Measurements from ENCODE around the gene TSKU. TPM values are rescaled to one million over a fixed set of nuclear protein-coding genes. Genes with fewer than 3 reads are reported as not detected.

TSKU gene
- total RNA-seq, 1 donor from 2014 or later, result 27.5 TPM

DNA sequence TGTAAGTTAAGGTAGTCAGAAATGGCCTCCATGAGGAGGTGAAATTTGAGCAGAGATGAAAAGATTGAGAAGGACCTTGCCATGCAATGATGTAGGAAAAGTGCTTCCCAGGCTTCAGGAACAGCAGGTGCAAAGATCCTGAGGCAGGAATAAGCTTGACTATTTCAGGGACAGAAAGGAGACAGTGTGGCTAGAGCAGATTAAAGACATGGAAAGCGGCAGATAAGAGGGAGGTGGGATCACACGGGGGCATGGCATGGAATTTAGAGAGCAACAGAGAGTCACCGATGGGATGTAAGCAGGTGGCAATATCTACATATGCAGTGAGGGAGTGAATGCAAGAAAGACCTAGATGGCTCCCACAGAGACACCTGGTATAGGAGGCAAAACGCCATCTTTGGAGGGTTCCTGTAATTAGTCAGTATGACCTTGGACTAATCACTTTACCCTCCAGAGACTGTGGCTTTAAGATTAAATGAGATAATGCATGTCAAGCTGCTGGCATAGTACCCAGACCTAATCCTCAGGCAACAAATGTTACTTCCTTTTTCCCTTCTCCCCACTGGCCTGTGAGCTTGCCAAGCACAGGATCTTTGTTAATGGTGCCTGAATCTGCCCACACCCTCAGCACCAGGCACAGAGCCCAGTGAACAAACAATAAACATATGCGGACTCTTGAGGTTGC, 52.9 kb downstream of the TSKU start:
- Mint-ChIP-seq H3K9me3 (no peaks in the 10 kb centered on the region), H3K4me3 (no peak overlapping the region), H3K4me1 (no peaks in the 10 kb centered on the region), H3K27ac (ENCODE audit: unreplicated experiment) (no peak overlapping the region), H3K27me3 (ENCODE audit: low read depth) (no peaks in the 10 kb centered on the region), H3K36me3 (ENCODE audit: low read depth) (no peaks in the 10 kb centered on the region)
- no peak for DNase-seq (ENCODE audit: low read depth, low spot score)
- TF ChIP-seq, protein P1, sequence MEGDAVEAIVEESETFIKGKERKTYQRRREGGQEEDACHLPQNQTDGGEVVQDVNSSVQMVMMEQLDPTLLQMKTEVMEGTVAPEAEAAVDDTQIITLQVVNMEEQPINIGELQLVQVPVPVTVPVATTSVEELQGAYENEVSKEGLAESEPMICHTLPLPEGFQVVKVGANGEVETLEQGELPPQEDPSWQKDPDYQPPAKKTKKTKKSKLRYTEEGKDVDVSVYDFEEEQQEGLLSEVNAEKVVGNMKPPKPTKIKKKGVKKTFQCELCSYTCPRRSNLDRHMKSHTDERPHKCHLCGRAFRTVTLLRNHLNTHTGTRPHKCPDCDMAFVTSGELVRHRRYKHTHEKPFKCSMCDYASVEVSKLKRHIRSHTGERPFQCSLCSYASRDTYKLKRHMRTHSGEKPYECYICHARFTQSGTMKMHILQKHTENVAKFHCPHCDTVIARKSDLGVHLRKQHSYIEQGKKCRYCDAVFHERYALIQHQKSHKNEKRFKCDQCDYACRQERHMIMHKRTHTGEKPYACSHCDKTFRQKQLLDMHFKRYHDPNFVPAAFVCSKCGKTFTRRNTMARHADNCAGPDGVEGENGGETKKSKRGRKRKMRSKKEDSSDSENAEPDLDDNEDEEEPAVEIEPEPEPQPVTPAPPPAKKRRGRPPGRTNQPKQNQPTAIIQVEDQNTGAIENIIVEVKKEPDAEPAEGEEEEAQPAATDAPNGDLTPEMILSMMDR (conservative IDR thresholded peaks at IDR 0.05), result no peak

DNA sequence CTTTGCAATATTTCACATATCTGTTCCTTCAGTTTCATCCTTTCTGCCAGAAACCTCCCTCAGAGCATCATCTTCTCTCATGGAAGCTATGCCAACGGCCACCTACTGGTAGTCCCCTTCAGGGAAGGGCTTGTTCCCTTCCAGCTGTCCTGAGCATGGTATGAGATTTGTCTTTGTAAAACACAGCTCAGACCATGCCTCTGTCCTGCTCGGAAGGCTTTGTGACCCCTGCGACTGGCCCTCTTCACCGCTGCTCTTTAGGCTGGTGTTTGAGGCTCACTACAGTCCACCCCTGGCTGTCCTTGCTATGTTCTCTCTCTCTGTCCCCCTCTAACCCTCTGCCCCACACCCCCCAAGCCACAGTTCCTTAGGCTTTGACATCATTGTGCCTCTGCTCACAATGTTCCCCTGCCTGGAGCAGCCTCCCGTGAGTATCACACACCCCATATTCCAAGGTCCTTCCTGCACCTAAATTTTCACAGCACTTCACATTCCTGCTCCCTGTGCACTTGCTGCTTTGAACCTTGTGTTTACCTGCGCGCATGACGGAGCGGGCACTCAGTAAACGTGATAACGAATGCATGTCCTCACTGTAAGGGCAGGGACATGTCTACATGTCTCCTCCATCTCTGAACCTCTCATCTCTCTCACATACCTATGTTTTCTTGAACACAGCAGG, 53.6 kb downstream of the TSKU start:
- H3K36me3 Mint-ChIP-seq (ENCODE audit: low read depth), result no peaks in the 10 kb centered on the region
- H3K4me1 Mint-ChIP-seq, result no peaks in the 10 kb centered on the region
- no peak overlapping the region for H3K27ac Mint-ChIP-seq (ENCODE audit: unreplicated experiment)
- TF ChIP-seq, protein P1 (conservative IDR thresholded peaks at IDR 0.05), result no peak
- H3K27me3 Mint-ChIP-seq (ENCODE audit: low read depth), result peaks cover 1% of the 10 kb centered on the region
- no peaks in the 10 kb centered on the region for H3K9me3 Mint-ChIP-seq
- no peak overlapping the region for H3K4me3 Mint-ChIP-seq
- DNase-seq (ENCODE audit: low read depth, low spot score), result no peak

DNA sequence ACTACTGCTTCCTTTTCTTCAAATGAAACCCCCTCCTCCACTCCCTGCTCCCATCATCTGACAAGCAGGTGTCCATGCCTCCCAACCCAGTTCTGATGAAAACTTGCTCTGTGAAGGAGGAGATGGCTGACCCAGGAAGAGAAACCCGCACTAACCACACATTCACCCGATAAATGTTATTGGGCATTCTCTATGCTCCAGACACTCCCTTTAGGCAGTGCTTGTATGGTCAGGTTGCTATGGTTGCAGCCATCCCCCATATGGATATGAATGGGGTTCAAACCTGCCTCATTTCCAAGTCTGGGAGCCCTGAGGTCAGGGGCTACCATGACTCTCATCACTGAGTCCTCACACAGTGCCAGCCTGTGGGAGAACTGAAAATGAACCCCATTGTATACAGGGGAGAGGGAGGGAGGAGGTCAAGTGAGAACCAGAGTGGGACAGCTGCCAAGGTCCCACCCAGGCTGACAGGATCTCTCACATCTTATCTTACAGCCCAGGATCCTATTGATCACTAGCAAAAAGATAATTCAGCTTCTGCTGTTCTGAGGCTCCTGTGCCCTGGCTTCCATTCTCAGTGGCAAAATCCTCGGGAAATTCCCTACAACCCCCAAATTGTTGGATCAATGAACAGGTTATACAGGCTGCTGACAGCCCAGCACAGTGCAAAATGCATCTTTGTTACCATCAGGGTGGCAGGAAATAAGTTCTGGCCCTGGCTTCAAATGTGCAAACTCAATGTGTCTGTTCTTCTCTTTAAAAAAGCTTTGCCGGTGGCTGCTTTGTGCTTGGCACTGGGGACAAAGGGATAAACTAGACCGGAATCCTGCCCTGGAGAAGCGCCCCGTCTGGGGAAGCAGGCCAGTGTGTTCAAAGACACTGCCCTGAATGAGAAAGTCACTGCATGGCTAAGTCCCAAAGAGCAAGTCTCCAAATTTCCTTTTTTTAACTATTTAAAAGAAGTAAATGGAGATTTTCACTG, 54.8 kb downstream of the TSKU start:
- H3K27ac Mint-ChIP-seq (ENCODE audit: unreplicated experiment), result no peak overlapping the region
- H3K36me3 Mint-ChIP-seq (ENCODE audit: low read depth), result no peaks in the 10 kb centered on the region
- TF ChIP-seq, protein P1 (conservative IDR thresholded peaks at IDR 0.05), result no peak
- H3K4me3 Mint-ChIP-seq, result no peak overlapping the region
- no peaks in the 10 kb centered on the region for H3K9me3 Mint-ChIP-seq
- H3K27me3 Mint-ChIP-seq (ENCODE audit: low read depth), result peaks cover 2% of the 10 kb centered on the region
- H3K4me1 Mint-ChIP-seq, result no peaks in the 10 kb centered on the region
- DNase-seq (ENCODE audit: low read depth, low spot score), result no peak

- DNase-seq (ENCODE audit: low read depth, low spot score), result no peak
- Mint-ChIP-seq H3K9me3 (no peaks in the 10 kb centered on the region), H3K27ac (ENCODE audit: unreplicated experiment) (peak overlapping the region; percentile 70)
Observed at GRCh38 chr11:76838678-76839068, 55.5 kb downstream of the TSKU start.

GRCh38 chr11:76839311-76839710, 56.2 kb downstream of the TSKU start:
- Mint-ChIP-seq H3K27ac (ENCODE audit: unreplicated experiment) (no peak overlapping the region), H3K36me3 (ENCODE audit: low read depth) (no peaks in the 10 kb centered on the region), H3K9me3 (no peaks in the 10 kb centered on the region), H3K4me1 (no peaks in the 10 kb centered on the region), H3K27me3 (ENCODE audit: low read depth) (peaks cover 2% of the 10 kb centered on the region), H3K4me3 (no peak overlapping the region)
- DNase-seq (ENCODE audit: low read depth, low spot score), result no peak
- TF ChIP-seq, protein P1 (conservative IDR thresholded peaks at IDR 0.05), result no peak

More at GRCh38 chr11:76838678-76839068, 55.5 kb downstream of the TSKU start:
- Mint-ChIP-seq H3K27me3 (ENCODE audit: low read depth) (peaks cover 2% of the 10 kb centered on the region), H3K36me3 (ENCODE audit: low read depth) (no peaks in the 10 kb centered on the region), H3K4me1 (no peaks in the 10 kb centered on the region), H3K4me3 (no peak overlapping the region)
- TF ChIP-seq, protein P1 (conservative IDR thresholded peaks at IDR 0.05), result no peak
